Mesothelial cell of epicardium (in vitro differentiated cells): Measurements from ENCODE around the gene SLC9A3. TPM values are rescaled to one million over a fixed set of nuclear protein-coding genes. Genes with fewer than 3 reads are reported as not detected.

Source experiments
- DNase-seq, 2 experiments: peaks; one replicate each; pipeline ENCODE4 v3.0.0; 2021; ENCODE audit warnings: low spot score in 2 of 2; ENCODE audit not compliant: unreplicated experiment in 2 of 2
- H3K27ac Mint-ChIP-seq: 2 replicates; pipeline ENCODE4 v1.8.0; 2021; ENCODE audit warnings: mixed read lengths
- H3K27me3 Mint-ChIP-seq: 2 replicates; pipeline ENCODE4 v1.8.0; 2021; ENCODE audit warnings: low read depth, mixed read lengths
- H3K36me3 Mint-ChIP-seq: 2 replicates; pipeline ENCODE4 v1.8.0; 2021; ENCODE audit warnings: mixed read lengths
- H3K4me1 Mint-ChIP-seq: 2 replicates; pipeline ENCODE4 v1.8.0; 2021; ENCODE audit warnings: mixed read lengths
- H3K4me3 Mint-ChIP-seq: 2 replicates; pipeline ENCODE4 v1.8.0; 2021; ENCODE audit warnings: mild to moderate bottlenecking, moderate library complexity, mixed read lengths
- H3K9me3 Mint-ChIP-seq: 2 replicates; pipeline ENCODE4 v1.8.0; 2021; ENCODE audit warnings: mixed read lengths
- CTCF ChIP-seq: fragments of 200-600 bp; sonication (generic); IDR thresholded peaks from one replicate; pipeline ENCODE4 v1.5.0; 2021; ENCODE audit warnings: antibody characterized with exemption; ENCODE audit not compliant: unreplicated experiment
- total RNA-seq: library from RNA; stranded (reverse); gene quantifications from 3 replicates; pipeline ENCODE4 v1.2.1, GENCODE V29; 2021

SLC9A3 gene
- total RNA-seq, 1 donor from 2014 or later: 2.3 TPM

GRCh38 chr5:456351-457194, 67.7 kb downstream of the SLC9A3 start:
- H3K27ac Mint-ChIP-seq: no peak overlapping the region
- H3K4me3 Mint-ChIP-seq: no peak overlapping the region
- peaks cover 53% of the 10 kb centered on the region for H3K36me3 Mint-ChIP-seq
- peaks cover 15% of the 10 kb centered on the region for H3K9me3 Mint-ChIP-seq
- no peak for TF ChIP-seq CTCF
- H3K27me3 Mint-ChIP-seq: no peaks in the 10 kb centered on the region
- no peaks in the 10 kb centered on the region for H3K4me1 Mint-ChIP-seq
- DNase-seq: no peak

DNA sequence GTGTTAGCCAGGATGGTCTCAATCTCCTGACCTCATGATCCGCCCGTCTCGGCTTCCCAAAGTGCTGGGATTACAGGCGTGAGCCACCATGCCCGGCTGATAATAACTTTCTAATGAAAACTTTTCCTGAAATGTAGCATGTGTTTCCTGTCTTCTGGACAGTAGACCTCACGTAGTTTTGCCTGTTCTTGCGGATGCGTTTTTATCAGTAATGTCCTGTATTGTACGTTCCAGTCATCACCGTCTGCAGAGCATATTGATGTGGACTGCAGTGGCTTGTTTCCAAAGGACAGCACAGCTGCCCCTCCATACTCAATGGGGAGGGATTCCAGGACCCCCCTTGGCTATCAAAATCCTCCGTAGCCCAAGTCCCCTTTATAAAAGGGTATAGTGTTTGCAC, 68.4 kb downstream of the SLC9A3 start:
- no peak overlapping the region for H3K4me3 Mint-ChIP-seq
- DNase-seq: no peak
- H3K27ac Mint-ChIP-seq: no peak overlapping the region
- no peak for TF ChIP-seq CTCF
- peaks cover 23% of the 10 kb centered on the region for H3K9me3 Mint-ChIP-seq
- H3K36me3 Mint-ChIP-seq: peaks cover 61% of the 10 kb centered on the region
- H3K27me3 Mint-ChIP-seq: no peaks in the 10 kb centered on the region
- H3K4me1 Mint-ChIP-seq: no peaks in the 10 kb centered on the region

- Mint-ChIP-seq H3K4me3 (no peak overlapping the region), H3K9me3 (peaks cover 31% of the 10 kb centered on the region), H3K36me3 (peaks cover 63% of the 10 kb centered on the region), H3K4me1 (no peaks in the 10 kb centered on the region), H3K27me3 (no peaks in the 10 kb centered on the region), H3K27ac (no peak overlapping the region)
- TF ChIP-seq CTCF: no peak
- no peak for DNase-seq
Observed at GRCh38 chr5:454936-455335, 69.3 kb downstream of the SLC9A3 start.

- Mint-ChIP-seq H3K27me3 (no peaks in the 10 kb centered on the region), H3K4me3 (no peak overlapping the region), H3K27ac (no peak overlapping the region), H3K4me1 (no peaks in the 10 kb centered on the region), H3K9me3 (peaks cover 31% of the 10 kb centered on the region), H3K36me3 (peaks cover 66% of the 10 kb centered on the region)
- TF ChIP-seq CTCF: no peak
- no peak for DNase-seq
Observed at GRCh38 chr5:453725-454481, 70.3 kb downstream of the SLC9A3 start.

- H3K27me3 Mint-ChIP-seq: no peaks in the 10 kb centered on the region
- peaks cover 70% of the 10 kb centered on the region for H3K36me3 Mint-ChIP-seq
- H3K27ac Mint-ChIP-seq: no peak overlapping the region
- TF ChIP-seq CTCF: no peak
- H3K9me3 Mint-ChIP-seq: peaks cover 31% of the 10 kb centered on the region
- no peak for DNase-seq
- no peak overlapping the region for H3K4me3 Mint-ChIP-seq
- H3K4me1 Mint-ChIP-seq: no peaks in the 10 kb centered on the region
Observed at GRCh38 chr5:452978-453710, 71.1 kb downstream of the SLC9A3 start.
